GM12864 (cell line): ENCODE results near the gene DNAH8.
"Not testable (repeated sequence)": the region's sequence is repeated elsewhere in the genome, so short reads cannot be mapped to it uniquely, and the experiment has no call there.

Source experiments
- DNase-seq: peaks from one replicate; pipeline ENCODE4 v3.0.0-alpha.2; 2011; ENCODE audit warnings: low read depth
- H3K4me3 ChIP-seq: 2 replicates; pipeline ENCODE4 v1.5.1; 2011; ENCODE audit warnings: mild to moderate bottlenecking, low read depth, low read length, control low read depth
- CTCF ChIP-seq: IDR thresholded peaks from 2 replicates; pipeline ENCODE4 v1.5.1; 2011; ENCODE audit warnings: low read depth, mild to moderate bottlenecking, moderate library complexity, low read length, control low read depth, inconsistent platforms; ENCODE audit errors: missing control alignments

DNAH8 gene

GRCh38 chr6:38687549-38687948, 27.6 kb upstream of the DNAH8 start:
- TF ChIP-seq CTCF, result no peak
- H3K4me3 ChIP-seq, result no peak overlapping the region
- DNase-seq, result no peak

GRCh38 chr6:38688579-38689087, 26.5 kb upstream of the DNAH8 start:
- no peak for DNase-seq
- TF ChIP-seq CTCF, result no peak
- no peak overlapping the region for H3K4me3 ChIP-seq

- DNase-seq, result no peak
- no peak overlapping the region for H3K4me3 ChIP-seq
- no peak for TF ChIP-seq CTCF
Observed at GRCh38 chr6:38695227-38695900, 19.7 kb upstream of the DNAH8 start.

- TF ChIP-seq CTCF, result no peak
- no peak for DNase-seq
- H3K4me3 ChIP-seq, result no peak overlapping the region
Observed at GRCh38 chr6:38695933-38696332, 19.2 kb upstream of the DNAH8 start.

GRCh38 chr6:38696345-38696744, 18.8 kb upstream of the DNAH8 start:
- no peak for DNase-seq
- H3K4me3 ChIP-seq, result no peak overlapping the region
- no peak for TF ChIP-seq CTCF

GRCh38 chr6:38697846-38698245, 17.3 kb upstream of the DNAH8 start:
- no peak for DNase-seq
- no peak overlapping the region for H3K4me3 ChIP-seq
- no peak for TF ChIP-seq CTCF

- not testable (repeated sequence) for H3K4me3 ChIP-seq, DNase-seq
Observed at GRCh38 chr6:38699702-38700101, 15.4 kb upstream of the DNAH8 start.
